Mucosa of rectum (tissue), 2 donors: Measurements from ENCODE around the gene PNMA6E.
"Not testable (repeated sequence)": the region's sequence is repeated elsewhere in the genome, so short reads cannot be mapped to it uniquely, and the experiment has no call there.

ENCODE experiments used
- H3K27ac ChIP-seq, 2 donors: one replicate each; pipeline ENCODE4 v1.7.0; 2013; ENCODE audit warnings: inconsistent platforms in 2 of 2, low read depth in 2 of 2, low read length in 2 of 2
- H3K27me3 ChIP-seq, 2 donors: one replicate each; pipeline ENCODE4 v1.7.0; 2013; ENCODE audit warnings: low read length in 2 of 2; ENCODE audit not compliant: control insufficient read depth in 2 of 2, insufficient read depth in 2 of 2
- H3K36me3 ChIP-seq, 2 donors: one replicate each; pipeline ENCODE4 v1.7.0; 2013; ENCODE audit warnings: low read length in 2 of 2; ENCODE audit not compliant: control insufficient read depth in 2 of 2, insufficient read depth in 2 of 2
- H3K4me1 ChIP-seq, 2 donors: one replicate each; pipeline ENCODE4 v1.7.0; 2013; ENCODE audit warnings: low read length in 2 of 2, mild to moderate bottlenecking in 1 of 2; ENCODE audit not compliant: control insufficient read depth in 2 of 2, insufficient read depth in 2 of 2
- H3K4me3 ChIP-seq, 2 donors: one replicate each; pipeline ENCODE4 v1.7.0; 2013; ENCODE audit warnings: low read length in 2 of 2
- H3K9ac ChIP-seq, 2 donors: one replicate each; pipeline ENCODE4 v1.7.0; 2013; ENCODE audit warnings: low read length in 2 of 2, low read depth in 1 of 2, mild to moderate bottlenecking in 1 of 2
- H3K9me3 ChIP-seq, 2 donors: one replicate each; pipeline ENCODE4 v1.7.0; 2013; ENCODE audit warnings: low read length in 2 of 2; ENCODE audit not compliant: control insufficient read depth in 2 of 2
- donor health status: healthy.
- donor health status: Normal muscosa, but diverticular disease.

Gene PNMA6E

GRCh38 chrX:153397256-153397960 is 3.7 kb downstream of the PNMA6E start:
- Histone ChIP-seq H3K4me1 (no peaks in the 10 kb centered on the region), H3K27me3 (no peaks in the 10 kb centered on the region), H3K9ac (no peak overlapping the region), H3K9me3 (no peaks in the 10 kb centered on the region), H3K27ac (no peak overlapping the region), H3K36me3 (no peaks in the 10 kb centered on the region), H3K4me3 (no peak overlapping the region)

GRCh38 chrX:153396320-153397195 is 4.6 kb downstream of the PNMA6E start:
- Histone ChIP-seq H3K4me1 (no peaks in the 10 kb centered on the region), H3K36me3 (no peaks in the 10 kb centered on the region), H3K9me3 (no peaks in the 10 kb centered on the region), H3K9ac (no peak overlapping the region), H3K4me3 (no peak overlapping the region), H3K27ac (no peak overlapping the region), H3K27me3 (no peaks in the 10 kb centered on the region)

- Histone ChIP-seq H3K27me3 (no peaks in the 10 kb centered on the region), H3K4me3 (no peak overlapping the region), H3K4me1 (no peaks in the 10 kb centered on the region), H3K9me3 (no peaks in the 10 kb centered on the region), H3K36me3 (no peaks in the 10 kb centered on the region), H3K9ac (no peak overlapping the region), H3K27ac (no peak overlapping the region)
Measured at GRCh38 chrX:153395613-153396319, 5.4 kb downstream of the PNMA6E start.

- H3K9ac ChIP-seq = no peak overlapping the region
Measured at GRCh38 chrX:153394612-153395011, 6.5 kb downstream of the PNMA6E start.

GRCh38 chrX:153392642-153393321 is 8.4 kb downstream of the PNMA6E start:
- Histone ChIP-seq H3K27me3 (no peaks in the 10 kb centered on the region), H3K27ac (no peak overlapping the region), H3K4me3 (no peak overlapping the region)

More at GRCh38 chrX:153394612-153395011, 6.5 kb downstream of the PNMA6E start:
- no peak overlapping the region for H3K27ac ChIP-seq
- no peaks in the 10 kb centered on the region for H3K4me1 ChIP-seq
- no peaks in the 10 kb centered on the region for H3K9me3 ChIP-seq
- no peak overlapping the region for H3K4me3 ChIP-seq
- no peaks in the 10 kb centered on the region for H3K27me3 ChIP-seq
- H3K36me3 ChIP-seq = no peaks in the 10 kb centered on the region

GRCh38 chrX:153389460-153389768 is 11.7 kb downstream of the PNMA6E start:
- not testable (repeated sequence) for H3K27me3 ChIP-seq, H3K36me3 ChIP-seq, H3K27ac ChIP-seq, H3K4me1 ChIP-seq, H3K4me3 ChIP-seq, H3K9me3 ChIP-seq, H3K9ac ChIP-seq

More at GRCh38 chrX:153392642-153393321, 8.4 kb downstream of the PNMA6E start:
- no peak overlapping the region for H3K9ac ChIP-seq
- H3K4me1 ChIP-seq = no peaks in the 10 kb centered on the region
- no peaks in the 10 kb centered on the region for H3K9me3 ChIP-seq
- H3K36me3 ChIP-seq = no peaks in the 10 kb centered on the region

GRCh38 chrX:153388722-153389459 is 12.3 kb downstream of the PNMA6E start:
- H3K27ac ChIP-seq = no peak overlapping the region
- H3K4me3 ChIP-seq = no peak overlapping the region

GRCh38 chrX:153387987-153388721 is 13.0 kb downstream of the PNMA6E start:
- H3K36me3 ChIP-seq = no peaks in the 10 kb centered on the region
- H3K27me3 ChIP-seq = no peaks in the 10 kb centered on the region
- H3K4me3 ChIP-seq = no peak overlapping the region
- no peak overlapping the region for H3K9ac ChIP-seq
- no peak overlapping the region for H3K27ac ChIP-seq
- H3K9me3 ChIP-seq = no peaks in the 10 kb centered on the region
- no peaks in the 10 kb centered on the region for H3K4me1 ChIP-seq

More at GRCh38 chrX:153388722-153389459, 12.3 kb downstream of the PNMA6E start:
- H3K36me3 ChIP-seq = no peaks in the 10 kb centered on the region
- H3K9me3 ChIP-seq = no peaks in the 10 kb centered on the region
- H3K27me3 ChIP-seq = no peaks in the 10 kb centered on the region
- H3K9ac ChIP-seq = no peak overlapping the region
- H3K4me1 ChIP-seq = no peaks in the 10 kb centered on the region

- Histone ChIP-seq H3K4me1 (no peaks in the 10 kb centered on the region), H3K9me3 (no peaks in the 10 kb centered on the region), H3K27me3 (no peaks in the 10 kb centered on the region), H3K4me3 (no peak overlapping the region), H3K27ac (no peak overlapping the region), H3K9ac (no peak overlapping the region), H3K36me3 (no peaks in the 10 kb centered on the region)
Measured at GRCh38 chrX:153387345-153387744, 13.8 kb downstream of the PNMA6E start.
